ENCODE measurements around the gene VILL.

VILL gene

GRCh38 chr3:37952564-37952963 is 38.0 kb upstream of the VILL start:
- H3K4me1 ChIP-seq (ENCODE audit: insufficient read depth, low read length), result peaks cover 30% of the 10 kb centered on the region
- H3K27ac ChIP-seq (ENCODE audit: low read length), result no peak overlapping the region
- no peak overlapping the region for H3K9ac ChIP-seq (ENCODE audit: low read depth, low read length)
- no peak overlapping the region for H3K4me3 ChIP-seq (ENCODE audit: low read depth in 1 of 2, low read length in 2 of 2)
- H3K79me2 ChIP-seq (ENCODE audit: insufficient read depth, low read length), result no peaks in the 10 kb centered on the region
- DNase-seq, result no peak
- no peaks in the 10 kb centered on the region for H3K9me3 ChIP-seq (ENCODE audit: insufficient read depth, low read length, severe bottlenecking)
- TF ChIP-seq EZH2 (IDR thresholded peaks at IDR 0.05; ENCODE audit: borderline replicate concordance, low read depth, low read length, severe bottlenecking), result no peak
- ATAC-seq (ENCODE audit: insufficient read depth, low read depth), result no peak
- no peaks in the 10 kb centered on the region for H4K20me1 ChIP-seq (ENCODE audit: insufficient read depth, low read length)
- H3K4me2 ChIP-seq (ENCODE audit: insufficient read depth, low read length), result no peak overlapping the region
- H3K36me3 ChIP-seq (ENCODE audit: insufficient read depth, low read length), result peaks cover 20% of the 10 kb centered on the region; the same call in 1 of the 2 replicates
- H3K27me3 ChIP-seq (ENCODE audit: insufficient read depth, low read length, poor library complexity), result no peaks in the 10 kb centered on the region
- H2AFZ ChIP-seq (ENCODE audit: low read depth, low read length), result no peak overlapping the region

GRCh38 chr3:37953226-37953625 is 37.4 kb upstream of the VILL start:
- Histone ChIP-seq H3K9me3 (ENCODE audit: insufficient read depth, low read length, severe bottlenecking) (no peaks in the 10 kb centered on the region), H4K20me1 (ENCODE audit: insufficient read depth, low read length) (no peaks in the 10 kb centered on the region), H3K27ac (ENCODE audit: low read length) (no peak overlapping the region), H3K9ac (ENCODE audit: low read depth, low read length) (no peak overlapping the region), H3K79me2 (ENCODE audit: insufficient read depth, low read length) (no peaks in the 10 kb centered on the region), H3K27me3 (ENCODE audit: insufficient read depth, low read length, poor library complexity) (no peaks in the 10 kb centered on the region), H3K4me1 (ENCODE audit: insufficient read depth, low read length) (peaks cover 34% of the 10 kb centered on the region), H2AFZ (ENCODE audit: low read depth, low read length) (no peak overlapping the region), H3K4me2 (ENCODE audit: insufficient read depth, low read length) (no peak overlapping the region), H3K4me3 (ENCODE audit: low read depth in 1 of 2, low read length in 2 of 2) (no peak overlapping the region), H3K36me3 (ENCODE audit: insufficient read depth, low read length) (peaks cover 21% of the 10 kb centered on the region; the same call in 1 of the 2 replicates)
- DNase-seq (no peak), ATAC-seq (ENCODE audit: insufficient read depth, low read depth) (no peak)
- TF ChIP-seq CTCF (IDR thresholded peaks at IDR 0.05; ENCODE audit: borderline replicate concordance, extremely low read depth, low read length, poor library complexity, severe bottlenecking) (no peak), EZH2 (IDR thresholded peaks at IDR 0.05; ENCODE audit: borderline replicate concordance, low read depth, low read length, severe bottlenecking) (no peak)

- TF ChIP-seq EZH2 (IDR thresholded peaks at IDR 0.05; ENCODE audit: borderline replicate concordance, low read depth, low read length, severe bottlenecking) (no peak), CTCF (IDR thresholded peaks at IDR 0.05; ENCODE audit: borderline replicate concordance, extremely low read depth, low read length, poor library complexity, severe bottlenecking) (no peak)
- Histone ChIP-seq H3K4me1 (ENCODE audit: insufficient read depth, low read length) (peaks cover 34% of the 10 kb centered on the region), H3K27me3 (ENCODE audit: insufficient read depth, low read length, poor library complexity) (no peaks in the 10 kb centered on the region), H3K36me3 (ENCODE audit: insufficient read depth, low read length) (peaks cover 24% of the 10 kb centered on the region; the same call in 1 of the 2 replicates), H3K27ac (ENCODE audit: low read length) (no peak overlapping the region), H3K4me2 (ENCODE audit: insufficient read depth, low read length) (no peak overlapping the region), H3K79me2 (ENCODE audit: insufficient read depth, low read length) (no peaks in the 10 kb centered on the region), H3K4me3 (ENCODE audit: low read depth in 1 of 2, low read length in 2 of 2) (no peak overlapping the region), H2AFZ (ENCODE audit: low read depth, low read length) (no peak overlapping the region), H4K20me1 (ENCODE audit: insufficient read depth, low read length) (no peaks in the 10 kb centered on the region), H3K9ac (ENCODE audit: low read depth, low read length) (no peak overlapping the region), H3K9me3 (ENCODE audit: insufficient read depth, low read length, severe bottlenecking) (no peaks in the 10 kb centered on the region)
- DNase-seq, result no peak
- no peak for ATAC-seq (ENCODE audit: insufficient read depth, low read depth)
Measured at GRCh38 chr3:37953707-37954394, 36.7 kb upstream of the VILL start.

- H4K20me1 ChIP-seq (ENCODE audit: insufficient read depth, low read length), result no peaks in the 10 kb centered on the region
- H3K4me1 ChIP-seq (ENCODE audit: insufficient read depth, low read length), result peaks cover 34% of the 10 kb centered on the region
Measured at GRCh38 chr3:37954881-37955280, 35.7 kb upstream of the VILL start.

More at GRCh38 chr3:37954881-37955280, 35.7 kb upstream of the VILL start:
- ATAC-seq (ENCODE audit: insufficient read depth, low read depth) (no peak), DNase-seq (no peak)
- Histone ChIP-seq H3K27me3 (ENCODE audit: insufficient read depth, low read length, poor library complexity) (no peaks in the 10 kb centered on the region), H3K9ac (ENCODE audit: low read depth, low read length) (no peak overlapping the region), H3K36me3 (ENCODE audit: insufficient read depth, low read length) (peaks cover 26% of the 10 kb centered on the region; the same call in 1 of the 2 replicates), H3K27ac (ENCODE audit: low read length) (no peak overlapping the region), H3K4me2 (ENCODE audit: insufficient read depth, low read length) (no peak overlapping the region), H2AFZ (ENCODE audit: low read depth, low read length) (no peak overlapping the region), H3K9me3 (ENCODE audit: insufficient read depth, low read length, severe bottlenecking) (no peaks in the 10 kb centered on the region), H3K4me3 (ENCODE audit: low read depth in 1 of 2, low read length in 2 of 2) (no peak overlapping the region), H3K79me2 (ENCODE audit: insufficient read depth, low read length) (no peaks in the 10 kb centered on the region)
- TF ChIP-seq EZH2 (IDR thresholded peaks at IDR 0.05; ENCODE audit: borderline replicate concordance, low read depth, low read length, severe bottlenecking) (no peak), CTCF (IDR thresholded peaks at IDR 0.05; ENCODE audit: borderline replicate concordance, extremely low read depth, low read length, poor library complexity, severe bottlenecking) (no peak)
